Stimulated activated CD8-positive, alpha-beta memory T cell treated with anti-CD3 and anti-CD28 coated beads, Interleukin-15, amount 100 ng/mL, for 1 hour (primary cell): ENCODE measurements around the gene SRBD1.

Experiments used
- DNase-seq: peaks from one replicate; pipeline ENCODE4 v3.0.0-alpha.2; 2020; ENCODE audit warnings: low read depth

Gene SRBD1

GRCh38 chr2:45545943-45546342, 65.1 kb downstream of the SRBD1 start:
- DNase-seq: no peak

GRCh38 chr2:45543257-45543656, 67.8 kb downstream of the SRBD1 start:
- DNase-seq: no peak

- no peak for DNase-seq
These were observed 69.1 kb downstream of the SRBD1 start for GRCh38 chr2:45542013-45542412.

- no peak for DNase-seq
These were observed 69.6 kb downstream of the SRBD1 start for GRCh38 chr2:45541450-45541849.

GRCh38 chr2:45540942-45541341, 70.1 kb downstream of the SRBD1 start:
- no peak for DNase-seq

- no peak for DNase-seq
These were observed 77.3 kb downstream of the SRBD1 start for GRCh38 chr2:45533771-45534170.

GRCh38 chr2:45532181-45532580, 78.9 kb downstream of the SRBD1 start:
- no peak for DNase-seq

GRCh38 chr2:45524016-45524415, 87.1 kb downstream of the SRBD1 start:
- DNase-seq: no peak

- no peak for DNase-seq
These were observed 92.5 kb downstream of the SRBD1 start for GRCh38 chr2:45518546-45518945.

GRCh38 chr2:45510701-45511420, 100.2 kb downstream of the SRBD1 start:
- no peak for DNase-seq

GRCh38 chr2:45506756-45507155, 104.3 kb downstream of the SRBD1 start:
- DNase-seq: no peak

GRCh38 chr2:45505138-45505537, 105.9 kb downstream of the SRBD1 start:
- no peak for DNase-seq

GRCh38 chr2:45498661-45499550, 112.2 kb downstream of the SRBD1 start:
- DNase-seq: no peak

GRCh38 chr2:45497355-45497754, 113.7 kb downstream of the SRBD1 start:
- no peak for DNase-seq

- DNase-seq: no peak
These were observed 114.2 kb downstream of the SRBD1 start for GRCh38 chr2:45496869-45497268.

- DNase-seq: no peak
These were observed 116.1 kb downstream of the SRBD1 start for GRCh38 chr2:45494978-45495293.

GRCh38 chr2:45494275-45494977, 116.6 kb downstream of the SRBD1 start:
- DNase-seq: no peak

GRCh38 chr2:45484965-45485364, 126.1 kb downstream of the SRBD1 start:
- DNase-seq: no peak

- no peak for DNase-seq
These were observed 127.1 kb downstream of the SRBD1 start for GRCh38 chr2:45483997-45484396.

- DNase-seq: no peak
These were observed 133.5 kb downstream of the SRBD1 start for GRCh38 chr2:45477546-45477945.

- DNase-seq: no peak
These were observed 140.5 kb downstream of the SRBD1 start for GRCh38 chr2:45470531-45470930.

GRCh38 chr2:45469314-45470099, 141.6 kb downstream of the SRBD1 start:
- no peak for DNase-seq
